H1 (cell line): ENCODE measurements around the gene LGI4. TPM values are rescaled to one million over a fixed set of nuclear protein-coding genes. Genes with fewer than 3 reads are reported as not detected.
A peak's percentile ranks its signal among the peaks of the same experiment; 100 is the strongest.

Experiments
- CTCF ChIA-PET: fragments of 300-600 bp; sonication (Branson Sonifier 250); formaldehyde crosslinking; loops from one replicate; lab custom pipeline; 2021; ENCODE audit not compliant: partially characterized antibody; lab: Charles Lee
- POLR2A ChIA-PET: fragments of 300-600 bp; sonication (Branson Sonifier 250); formaldehyde crosslinking; loops from one replicate; lab custom pipeline; 2021; ENCODE audit warnings: inconsistent platforms; ENCODE audit not compliant: partially characterized antibody; lab: Charles Lee
- DNase-seq, 2 experiments: peaks; one replicate each; pipeline versions ENCODE4 v3.0.0 to v3.0.0-alpha.2; 2010 to 2022; ENCODE audit warnings: low spot score in 2 of 2, low read depth in 1 of 2, mixed read lengths in 1 of 2
- FAIRE-seq: peaks from 2 replicates; lab custom pipeline; 2011; peaks lifted over from hg19 to GRCh38; lab: Jason Lieb, UNC
- H2AFZ ChIP-seq: 2 replicates; pipeline ENCODE4 v1.8.1; 2012; ENCODE audit warnings: low read length, inconsistent platforms
- H2AK5ac ChIP-seq: 2 replicates; pipeline ENCODE4 v1.6.1; 2013; ENCODE audit warnings: low read depth, low read length
- H2BK120ac ChIP-seq: replicated peaks from 2 replicates; pipeline ENCODE3; 2013; ENCODE audit warnings: low read depth, low read length, inconsistent platforms
- H2BK12ac ChIP-seq: 2 replicates; pipeline ENCODE4 v1.6.1; 2013; ENCODE audit warnings: low read depth, low read length
- H2BK15ac ChIP-seq: 2 replicates; pipeline ENCODE4 v1.6.1; 2013; ENCODE audit warnings: low read length
- H2BK20ac ChIP-seq: 2 replicates; pipeline ENCODE4 v1.6.1; 2013; ENCODE audit warnings: low read length
- H2BK5ac ChIP-seq: 2 replicates; pipeline ENCODE4 v1.6.1; 2013; ENCODE audit warnings: low read depth, low read length
- H3K14ac ChIP-seq: 2 replicates; pipeline ENCODE4 v1.6.1; 2013; ENCODE audit warnings: inconsistent platforms; ENCODE audit not compliant: insufficient read length
- H3K18ac ChIP-seq: 2 replicates; pipeline ENCODE4 v1.6.1; 2013; ENCODE audit warnings: low read length; ENCODE audit errors: extremely low read depth
- H3K23ac ChIP-seq: 2 replicates; pipeline ENCODE4 v1.6.1; 2013; ENCODE audit warnings: inconsistent platforms; ENCODE audit not compliant: insufficient read length
- H3K23me2 ChIP-seq: 2 replicates; pipeline ENCODE4 v1.6.1; 2013; ENCODE audit warnings: low read depth, low read length
- H3K27ac ChIP-seq: 2 replicates; pipeline ENCODE4 v1.6.1; 2011; ENCODE audit warnings: low read depth, low read length, inconsistent platforms
- H3K27me3 ChIP-seq, 4 experiments: replicated peaks in 1 of 4; 1 replicate in 1 of 4; 2 replicates in 3 of 4; pipeline versions ENCODE4 v1.6.1 to v1.8.1; 2011 to 2013; ENCODE audit warnings: low read length in 3 of 4, mild to moderate bottlenecking in 3 of 4, inconsistent platforms in 2 of 4, mixed read lengths in 2 of 4, moderate library complexity in 1 of 4; ENCODE audit not compliant: control insufficient read depth in 3 of 4, insufficient read depth in 3 of 4; ENCODE audit errors: extremely low read depth in 1 of 4
- H3K36me3 ChIP-seq, 4 experiments: 2 replicates each; pipeline versions ENCODE4 v1.6.1 to v1.8.1; 2011 to 2013; ENCODE audit warnings: mild to moderate bottlenecking in 4 of 4, low read length in 3 of 4, moderate library complexity in 2 of 4, control low read depth in 1 of 4, inconsistent platforms in 1 of 4; ENCODE audit not compliant: insufficient read depth in 4 of 4, control insufficient read depth in 2 of 4
- H3K4ac ChIP-seq: replicated peaks from 2 replicates; pipeline ENCODE3; 2013; ENCODE audit warnings: low read length, low read depth, mixed read lengths, inconsistent platforms; ENCODE audit not compliant: insufficient read length
- H3K4me1 ChIP-seq, 4 experiments: replicated peaks in 1 of 4; 1 replicate in 1 of 4; 2 replicates in 3 of 4; pipeline versions ENCODE4 v1.6.1 to v1.8.1; 2011 to 2013; ENCODE audit warnings: low read length in 3 of 4, inconsistent platforms in 2 of 4, mixed read lengths in 1 of 4; ENCODE audit not compliant: insufficient read depth in 4 of 4, control insufficient read depth in 3 of 4
- H3K4me2 ChIP-seq, 2 experiments: 2 replicates each; pipeline versions ENCODE4 v1.6.1 to v1.8.1; 2011 to 2013; ENCODE audit warnings: low read depth in 2 of 2, low read length in 2 of 2, control low read depth in 1 of 2, inconsistent platforms in 1 of 2, mild to moderate bottlenecking in 1 of 2; ENCODE audit not compliant: insufficient read depth in 1 of 2
- H3K4me3 ChIP-seq, 4 experiments: fragments of 200-600, 300-600 bp in 1 of 4; sonication (generic), shearing (Covaris generic), sonication (Bioruptor Twin) in 1 of 4; 2 replicates each; pipeline versions ENCODE4 v1.5.1 to v1.8.1; 2011 to 2016; ENCODE audit warnings: low read length in 4 of 4, low read depth in 3 of 4, control low read depth in 2 of 4, inconsistent platforms in 2 of 4, mild to moderate bottlenecking in 2 of 4, mixed read lengths in 1 of 4, moderate library complexity in 1 of 4; ENCODE audit not compliant: insufficient read depth in 2 of 4; ENCODE audit errors: extremely low read depth in 1 of 4
- H3K56ac ChIP-seq: replicated peaks from 2 replicates; pipeline ENCODE3; 2013; ENCODE audit warnings: low read depth, mild to moderate bottlenecking, mixed read lengths, low read length, inconsistent platforms; ENCODE audit not compliant: insufficient read length
- H3K79me1 ChIP-seq: 2 replicates; pipeline ENCODE4 v1.6.1; 2013; ENCODE audit warnings: low read depth, low read length, control low read depth
- H3K79me2 ChIP-seq, 2 experiments: 2 replicates each; pipeline versions ENCODE4 v1.6.1 to v1.8.1; 2012 to 2013; ENCODE audit warnings: low read length in 2 of 2, mild to moderate bottlenecking in 2 of 2, inconsistent platforms in 1 of 2; ENCODE audit not compliant: insufficient read depth in 2 of 2, control insufficient read depth in 1 of 2
- H3K9ac ChIP-seq, 4 experiments: replicated peaks in 1 of 4; 1 replicate in 1 of 4; 2 replicates in 3 of 4; pipeline versions ENCODE4 v1.6.1 to v1.8.1; 2011 to 2013; ENCODE audit warnings: low read depth in 3 of 4, low read length in 3 of 4, control low read depth in 2 of 4, mild to moderate bottlenecking in 2 of 4, moderate library complexity in 2 of 4, inconsistent platforms in 1 of 4; ENCODE audit errors: extremely low read depth in 1 of 4
- H3K9me3 ChIP-seq, 2 experiments: 2 replicates each; pipeline versions ENCODE4 v1.6.1 to v1.8.1; 2012 to 2013; ENCODE audit warnings: mild to moderate bottlenecking in 2 of 2, moderate library complexity in 2 of 2, control low read depth in 1 of 2, inconsistent platforms in 1 of 2, low read depth in 1 of 2, low read length in 1 of 2, mixed read lengths in 1 of 2; ENCODE audit not compliant: insufficient read depth in 2 of 2
- H4K20me1 ChIP-seq, 2 experiments: replicated peaks in 1 of 2; 2 replicates each; pipeline versions ENCODE3 to v1.8.1; 2011 to 2013; ENCODE audit warnings: inconsistent platforms in 2 of 2, low read length in 2 of 2, mild to moderate bottlenecking in 1 of 2; ENCODE audit not compliant: insufficient read depth in 2 of 2, control insufficient read depth in 1 of 2
- H4K5ac ChIP-seq: 2 replicates; pipeline ENCODE4 v1.6.1; 2013; ENCODE audit warnings: low read length, low read depth, mixed read lengths, inconsistent platforms; ENCODE audit not compliant: insufficient read length
- H4K8ac ChIP-seq: 2 replicates; pipeline ENCODE4 v1.8.0; 2013; ENCODE audit warnings: mild to moderate bottlenecking, moderate library complexity, low read length, inconsistent platforms; ENCODE audit not compliant: insufficient read depth; ENCODE audit errors: extremely low read depth
- H4K91ac ChIP-seq: replicated peaks from 2 replicates; pipeline ENCODE3; 2013; ENCODE audit warnings: low read length, mixed read lengths, inconsistent platforms; ENCODE audit not compliant: insufficient read length
- SIRT6 ChIP-seq: IDR thresholded peaks from one replicate; pipeline ENCODE4 v1.7.1; 2012; ENCODE audit warnings: low read length, inconsistent platforms
- SRF ChIP-seq: IDR thresholded peaks from 2 replicates; pipeline ENCODE4 v1.6.1; 2011; ENCODE audit warnings: mild to moderate bottlenecking, low read depth, low read length, moderate library complexity
- WGBS, 2 experiments: shearing (Covaris generic) in 1 of 2; methylation state at CpG; one replicate each; pipeline versions ENCODE4 v1.1.6 to v1.1.7; 2013 to 2015; ENCODE audit warnings: low lambda C conversion rate in 2 of 2, mixed read lengths in 2 of 2, inconsistent platforms in 1 of 2, low coverage in 1 of 2, missing lambda C conversion rate in 1 of 2; ENCODE audit not compliant: insufficient replicate concordance in 2 of 2, insufficient coverage in 1 of 2, insufficient read length in 1 of 2; ENCODE audit errors: extremely low coverage in 1 of 2, missing lambda C conversion rate in 1 of 2; 5-methylcytosine and 5-hydroxymethylcytosine counted together
- polyA plus RNA-seq, 7 experiments: library from polyadenylated mRNA; depleted of rRNA in 3 of 7; stranded (reverse) in 5 of 7; unstranded in 2 of 7; fragments of >200 nt in 5 of 7; fragments of 200-250 nt in 2 of 7; gene quantifications; 1 replicate in 5 of 7; 2 replicates in 1 of 7; 4 replicates in 1 of 7; pipeline versions ENCODE4 v1.2.1 to v1.2.3, GENCODE V29; 2011 to 2013; ENCODE audit warnings: missing spikeins in 2 of 7, mixed read lengths in 2 of 7
- total RNA-seq: library from RNA; stranded (reverse); fragmentation: NEBNext Ultra II Directional; extraction: Animal tissue kit (Norgen Biotek cat#: 25700); gene quantifications from 2 replicates; pipeline ENCODE4 v1.2.1, GENCODE V29; 2021

Gene LGI4
- total and polyA plus RNA-seq, 2 of the 8 experiments (the other 6 are each of a cell fraction or from before 2014, with no cell fraction given): 2.0 to 8.2 TPM

DNA sequence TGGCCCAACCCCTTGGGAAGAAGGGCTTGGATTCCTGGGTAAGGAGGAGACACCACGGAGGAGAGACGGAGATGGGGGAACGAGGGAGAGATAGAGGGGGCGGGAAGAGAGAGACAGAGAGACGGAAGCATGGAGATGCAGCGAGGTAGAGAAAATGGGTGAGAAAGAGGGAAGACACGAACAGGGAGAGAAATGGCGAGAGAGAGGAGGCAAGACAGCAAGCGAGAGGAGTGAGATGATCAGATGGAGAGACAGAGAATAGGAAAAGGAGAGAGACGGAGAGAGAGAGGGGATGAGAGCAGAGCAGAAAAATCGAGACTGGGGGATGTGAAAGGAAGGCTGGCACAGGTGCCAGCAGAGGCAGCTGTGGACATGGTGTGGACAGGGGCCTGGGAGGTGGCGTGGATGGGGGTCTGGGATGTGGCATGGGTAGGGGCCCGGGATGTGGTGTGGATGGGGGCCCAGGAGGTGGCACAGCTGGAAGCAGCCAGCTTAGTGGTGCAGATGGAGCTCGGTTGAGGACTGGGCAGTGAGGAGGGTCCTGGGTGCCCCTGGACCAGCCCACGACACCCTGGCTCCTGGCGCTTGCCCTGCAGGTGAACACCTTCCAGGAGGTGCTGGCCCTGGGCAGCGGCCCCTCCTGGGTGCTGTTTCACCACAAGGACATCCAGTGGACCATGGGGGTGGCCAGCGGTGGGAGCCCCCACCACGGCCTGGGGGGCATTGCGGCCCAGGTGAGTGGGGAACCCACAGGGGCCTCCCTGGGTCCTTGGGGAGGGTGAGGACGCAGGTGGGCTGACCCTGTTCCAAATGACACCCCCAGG, 59.4 kb downstream of the LGI4 start:
- Histone ChIP-seq H3K14ac (no peak overlapping the region), H3K79me1 (no peaks in the 10 kb centered on the region), H3K27me3 (no peaks in the 10 kb centered on the region; a peak in 2 of 7 replicates), H3K18ac (no peak overlapping the region), H3K56ac (no peak overlapping the region), H3K4me3 (no peak overlapping the region), H3K4me2 (no peak overlapping the region), H4K5ac (no peak overlapping the region), H4K8ac (peak overlapping the region; percentile 35), H3K9me3 (peaks cover 3% of the 10 kb centered on the region in 2 experiments; a peak in 3 of 4 replicates), H3K4ac (no peak overlapping the region), H2BK120ac (no peak overlapping the region), H3K4me1 (0 out of 7 replicates have a peak, but pooled peaks cover 0 to 2% (median 0%) of the 10 kb centered on the region in 4 experiments), H2BK12ac (peak overlapping the region; percentile 60; the same call in 1 of the 2 replicates), H3K23ac (no peak overlapping the region), H2BK5ac (no peak overlapping the region), H3K23me2 (no peaks in the 10 kb centered on the region; the same call in 1 of the 2 replicates), H3K27ac (no peak overlapping the region), H3K79me2 (no peaks in the 10 kb centered on the region), H2BK15ac (peak overlapping the region; percentile 61; the same call in 1 of the 2 replicates), H2AK5ac (0 out of 2 replicates have a peak overlapping the region, but pooled peaks have one; percentile 13), H4K91ac (no peak overlapping the region), H3K36me3 (no peaks in the 10 kb centered on the region), H2AFZ (no peak overlapping the region), H3K9ac (no peak overlapping the region), H4K20me1 (no peaks in the 10 kb centered on the region), H2BK20ac (no peak overlapping the region)
- DNase-seq (no peak), FAIRE-seq (no peak)
- WGBS, 2 experiments: 90% methylated on average over 21 of the region's 21 CpGs; no CpG with 5 or more reads in 1 of the 2 experiments
- CTCF ChIA-PET: interaction anchor here (0.8 to 1.9 kb wide), 3 partner anchors 11 to 60 kb away, joined by 4 to 7 read pairs (median 6); partner anchors contain the start of gene LGI4
- POLR2A ChIA-PET: interaction anchor here (0.9 kb wide), 1 partner anchor 10 kb away, joined by 3 read pairs; no protein-coding TSS in a partner anchor
- TF ChIP-seq SIRT6: no peak
- no peak for TF ChIP-seq SRF
